GM21619 (cell line): ENCODE results near the gene SLC25A22.
A peak's percentile ranks its signal among the peaks of the same experiment; 100 is the strongest.

Experiments used
- ATAC-seq: cut with Tn5 transposase; IDR thresholded peaks from one replicate; pipeline ENCODE4 v1.9.1; 2021; ENCODE audit not compliant: unreplicated experiment

The SLC25A22 gene

DNA sequence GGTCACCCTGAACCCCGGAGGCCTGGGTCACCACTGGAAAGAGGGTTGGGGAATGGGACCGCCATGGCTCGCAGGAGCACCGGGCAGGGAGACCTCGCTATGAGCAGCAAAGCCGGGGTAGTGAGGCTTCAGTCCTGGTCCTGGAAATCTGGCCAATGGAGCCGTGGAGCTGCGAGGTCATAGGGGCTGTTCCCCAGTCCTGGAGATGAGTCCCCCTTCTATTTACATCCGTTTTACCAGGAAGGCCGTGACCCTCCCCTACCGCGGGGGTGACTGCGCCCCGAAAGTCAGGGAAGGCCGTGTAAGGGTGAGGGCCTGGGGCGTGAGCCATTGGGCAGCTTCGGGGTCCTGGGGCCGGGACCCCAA lies 6.5 kb upstream of the SLC25A22 start:
- no peak for ATAC-seq

DNA sequence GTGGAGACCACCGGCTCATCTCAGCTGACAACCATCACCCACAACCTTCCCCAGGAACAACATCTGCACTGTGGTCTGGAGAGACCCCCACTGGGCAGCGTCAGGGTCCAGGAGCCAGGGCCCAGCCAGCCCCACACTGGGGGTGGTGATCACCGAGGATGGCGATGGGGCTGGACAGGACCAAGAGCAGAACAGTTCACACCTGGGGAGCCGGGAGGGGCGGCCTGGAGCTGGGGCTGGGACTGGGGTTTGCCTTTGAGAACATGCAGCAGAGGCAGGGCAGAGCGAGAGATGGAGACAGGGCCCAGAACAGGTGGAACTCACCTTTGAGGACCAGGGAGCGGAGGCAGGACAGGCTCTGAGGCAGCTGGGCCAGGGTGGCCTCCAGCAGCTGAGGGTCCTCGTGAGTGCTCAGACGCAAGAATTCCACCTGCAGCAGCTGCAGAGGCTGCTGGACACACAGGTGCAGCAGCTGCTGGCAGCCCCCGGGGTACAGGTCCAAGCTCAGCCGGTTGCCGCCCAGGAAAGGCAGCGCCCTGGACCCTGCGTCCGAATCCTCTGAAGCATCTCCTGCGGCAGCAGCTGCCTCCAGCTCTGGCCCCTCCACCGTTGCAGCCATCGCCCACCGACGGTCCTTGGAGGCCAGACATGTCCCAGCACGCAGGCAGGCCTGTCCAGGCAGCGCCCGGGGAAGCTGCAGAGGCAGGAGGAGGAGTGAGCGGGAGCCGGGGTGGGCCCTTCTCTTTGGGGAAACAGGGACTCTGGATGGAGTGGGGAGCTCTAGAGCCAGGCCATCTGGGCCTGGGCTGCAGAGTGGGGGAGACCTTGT lies 5.9 kb upstream of the SLC25A22 start:
- ATAC-seq = no peak

DNA sequence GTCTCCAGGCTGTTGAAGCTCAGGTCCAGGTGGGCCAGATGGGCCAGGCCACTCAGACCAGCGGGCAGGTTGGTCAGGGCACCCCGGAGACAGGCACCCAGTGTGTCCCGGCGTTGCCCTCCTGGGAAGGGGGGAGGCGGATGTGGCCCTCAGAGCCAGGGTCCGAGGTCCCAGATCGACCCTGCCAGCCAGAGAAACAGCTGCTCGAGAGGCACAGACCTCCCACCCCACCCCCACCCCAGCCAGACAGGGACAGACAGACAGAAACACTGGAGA lies 5.3 kb upstream of the SLC25A22 start:
- no peak for ATAC-seq

DNA sequence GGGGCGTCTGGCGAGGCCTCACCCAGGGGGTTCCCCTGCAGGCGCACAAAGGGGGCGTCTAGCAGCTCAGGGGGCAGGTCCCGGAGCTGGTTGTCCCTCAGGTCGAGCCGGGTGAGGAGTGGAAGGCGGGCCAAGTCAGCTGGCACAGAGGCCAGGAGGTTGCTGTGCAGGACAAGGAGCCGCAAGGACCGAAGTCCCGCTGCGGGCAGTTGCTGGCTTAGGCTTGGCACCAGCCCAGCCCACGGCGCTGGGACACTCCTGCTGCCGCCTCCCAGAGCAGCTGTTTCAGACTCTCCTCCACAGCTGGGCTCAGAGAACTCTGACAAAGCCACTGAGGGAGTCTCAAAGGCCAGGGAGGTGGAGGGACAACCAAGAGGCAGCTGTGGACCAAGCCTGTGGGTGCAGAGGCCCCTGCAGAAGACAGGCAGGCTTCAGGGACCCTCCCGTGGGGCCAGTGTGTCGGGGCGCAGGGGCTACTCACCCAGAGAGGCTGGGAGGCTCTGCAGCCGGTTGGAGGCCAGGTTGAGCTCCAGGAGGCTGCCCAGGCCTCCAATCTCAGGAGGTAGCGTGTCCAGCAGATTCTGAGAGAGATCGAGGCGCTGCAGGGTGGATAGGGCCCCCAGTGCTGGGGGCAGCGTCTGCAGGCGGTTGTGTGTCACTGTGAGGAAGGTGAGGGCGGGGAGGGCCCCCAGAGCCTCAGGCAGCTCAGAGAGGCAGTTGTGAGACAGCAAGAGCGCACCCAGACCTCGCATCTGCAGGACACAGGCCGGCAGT lies 4.8 kb upstream of the SLC25A22 start:
- no peak for ATAC-seq

DNA sequence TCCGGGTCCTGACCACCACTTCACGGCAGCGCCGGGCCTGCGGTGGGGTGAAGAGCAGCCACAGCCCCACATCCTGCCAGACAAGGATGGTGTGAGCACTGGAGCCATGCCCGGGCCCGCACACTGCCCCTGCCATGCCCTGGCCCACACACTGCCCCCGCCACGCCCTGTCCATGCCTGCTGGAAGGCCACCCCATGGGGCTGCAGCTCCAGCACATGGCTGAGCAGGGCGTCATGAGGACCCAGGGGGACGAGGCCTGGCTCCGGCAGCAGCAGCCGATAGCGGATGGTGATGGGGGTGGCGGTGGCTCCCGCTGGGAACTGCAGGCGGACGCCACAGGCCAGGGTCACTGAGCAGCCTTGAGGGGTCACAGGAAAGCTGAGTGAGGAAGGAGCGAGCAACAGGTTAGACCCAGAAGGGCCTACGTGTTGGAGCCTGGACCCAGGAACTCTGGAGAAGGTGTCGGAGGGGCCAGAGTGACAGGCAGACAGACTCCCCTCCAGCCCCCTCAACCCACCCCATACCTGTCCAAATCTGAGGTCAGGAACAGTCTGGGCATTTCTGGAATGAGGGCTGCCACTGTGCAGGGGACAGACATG lies 4.0 kb upstream of the SLC25A22 start:
- no peak for ATAC-seq

DNA sequence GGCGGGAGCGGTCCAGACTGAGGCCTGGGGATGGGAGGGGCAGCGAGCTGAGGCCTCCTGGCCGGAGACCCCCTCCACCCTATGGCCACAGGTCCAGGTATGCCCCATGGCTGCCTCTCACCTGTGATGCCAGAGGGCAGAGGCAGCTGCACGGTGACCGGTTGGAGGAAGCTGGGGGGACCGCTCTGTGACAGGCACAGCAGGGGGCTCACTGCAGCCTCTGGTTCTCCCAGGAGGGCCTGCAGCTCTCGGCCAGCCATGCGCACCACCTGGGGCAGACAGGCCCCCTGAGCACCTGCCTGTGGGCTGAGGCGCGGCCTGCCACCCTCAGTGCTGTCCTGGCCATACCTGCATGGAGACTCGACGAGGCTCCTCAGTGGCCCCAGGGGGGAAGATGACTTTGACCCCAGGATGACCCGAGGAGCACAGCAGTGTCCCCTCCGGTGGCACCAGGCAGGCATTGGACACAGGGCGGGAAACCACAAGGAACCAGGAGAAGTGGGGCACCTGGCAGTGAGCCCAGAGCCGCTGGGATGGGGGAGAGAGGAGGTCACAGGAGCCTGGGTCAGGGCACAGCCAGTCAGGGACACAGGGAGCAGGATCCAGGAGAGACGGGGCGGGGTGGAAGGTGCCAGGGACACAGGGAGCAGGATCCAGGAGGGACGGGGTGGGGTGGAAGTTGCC lies 3.2 kb upstream of the SLC25A22 start:
- no peak for ATAC-seq

DNA sequence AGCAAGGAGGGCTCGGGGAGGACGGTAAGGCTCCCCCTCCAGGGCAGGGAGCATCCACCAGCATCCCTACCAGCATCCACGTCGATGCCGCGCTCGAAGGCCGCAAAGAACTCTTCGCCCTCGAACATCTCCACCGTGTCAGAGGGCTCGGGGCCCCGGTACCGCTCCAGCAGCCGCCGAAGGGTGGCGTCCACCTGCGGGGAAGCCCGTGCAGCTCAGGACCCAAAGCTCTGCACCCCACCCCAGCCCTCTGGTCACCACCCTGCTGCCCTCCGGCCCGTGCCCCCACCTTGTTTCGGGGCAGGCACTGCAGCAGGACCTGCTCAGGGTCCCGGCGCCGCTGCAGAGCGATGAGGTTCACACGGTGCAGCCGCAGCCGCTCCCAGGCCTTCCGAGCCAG lies 2.4 kb upstream of the SLC25A22 start:
- no peak for ATAC-seq

DNA sequence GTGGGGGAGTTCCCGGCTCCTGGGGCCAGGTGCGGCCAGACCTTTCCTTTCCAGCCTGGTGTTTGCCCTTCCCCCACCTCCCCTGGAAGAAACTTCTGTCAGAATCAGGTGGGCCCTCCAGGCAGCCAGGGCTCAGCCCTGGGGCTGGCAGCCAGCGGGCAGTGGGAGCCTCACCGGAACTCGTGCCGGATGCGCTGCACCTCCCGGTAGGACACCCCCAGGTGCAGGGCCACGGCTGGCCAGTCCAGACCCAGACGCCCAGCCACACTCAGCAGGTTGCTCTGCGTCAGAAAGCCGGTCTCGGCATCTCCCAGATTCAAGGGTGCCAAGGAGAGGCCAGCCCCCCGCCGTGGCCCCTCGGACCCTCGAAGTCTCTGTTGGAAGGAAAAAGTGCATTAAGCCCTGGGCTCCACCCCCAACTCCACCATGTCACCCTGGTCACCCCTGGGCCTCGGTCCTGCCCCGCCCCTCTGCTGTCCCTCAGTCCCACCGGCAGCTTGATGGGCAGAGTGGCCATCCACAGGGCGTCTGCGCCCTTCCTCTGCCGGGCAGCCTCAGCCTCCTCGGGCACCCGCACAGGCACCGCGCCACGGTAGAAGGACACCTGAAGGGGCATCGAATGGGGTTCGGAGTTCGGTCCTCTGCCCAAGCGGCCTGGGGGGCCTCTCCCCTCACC lies 1.7 kb upstream of the SLC25A22 start:
- ATAC-seq = no peak

DNA sequence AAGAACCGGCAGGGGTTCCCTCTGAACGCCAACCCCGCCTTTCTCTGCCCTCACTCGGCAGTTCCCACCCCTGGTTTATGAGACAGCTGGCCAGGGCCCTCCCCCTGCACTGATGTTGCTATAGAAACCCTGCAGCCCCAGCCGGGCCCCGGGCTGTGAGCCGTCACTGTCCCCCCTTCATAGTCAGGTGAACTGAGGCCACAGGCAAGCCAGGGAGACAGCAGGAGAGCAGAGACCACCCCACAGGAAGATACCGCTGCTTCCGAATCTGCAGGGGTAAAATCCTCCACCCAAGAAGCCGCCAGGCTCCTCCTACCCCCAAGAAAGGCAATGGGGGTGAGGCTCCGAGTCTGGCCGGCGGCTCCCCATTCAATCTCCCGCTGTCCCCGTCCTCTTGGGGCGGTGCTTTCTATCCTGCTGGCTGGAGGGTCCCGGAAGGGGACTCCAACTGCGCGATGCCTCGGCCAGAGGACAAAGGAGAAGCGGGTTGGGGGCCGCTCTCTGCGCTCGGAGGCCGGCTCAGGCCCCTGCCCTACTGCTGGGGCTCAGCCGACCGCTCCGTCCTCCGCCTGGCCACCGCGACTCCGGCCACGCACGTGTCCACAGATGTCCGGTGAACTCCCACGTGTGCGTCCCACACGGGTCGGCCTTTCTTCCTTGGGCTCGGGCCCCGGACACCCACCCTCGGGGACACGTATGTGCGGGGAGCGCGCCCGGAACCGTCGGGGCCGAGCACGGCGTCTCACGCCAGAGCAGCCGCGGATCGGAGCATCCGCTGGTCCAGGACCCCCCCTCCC lies 587 bp downstream of the SLC25A22 start:
- ATAC-seq = peak; percentile 41

DNA sequence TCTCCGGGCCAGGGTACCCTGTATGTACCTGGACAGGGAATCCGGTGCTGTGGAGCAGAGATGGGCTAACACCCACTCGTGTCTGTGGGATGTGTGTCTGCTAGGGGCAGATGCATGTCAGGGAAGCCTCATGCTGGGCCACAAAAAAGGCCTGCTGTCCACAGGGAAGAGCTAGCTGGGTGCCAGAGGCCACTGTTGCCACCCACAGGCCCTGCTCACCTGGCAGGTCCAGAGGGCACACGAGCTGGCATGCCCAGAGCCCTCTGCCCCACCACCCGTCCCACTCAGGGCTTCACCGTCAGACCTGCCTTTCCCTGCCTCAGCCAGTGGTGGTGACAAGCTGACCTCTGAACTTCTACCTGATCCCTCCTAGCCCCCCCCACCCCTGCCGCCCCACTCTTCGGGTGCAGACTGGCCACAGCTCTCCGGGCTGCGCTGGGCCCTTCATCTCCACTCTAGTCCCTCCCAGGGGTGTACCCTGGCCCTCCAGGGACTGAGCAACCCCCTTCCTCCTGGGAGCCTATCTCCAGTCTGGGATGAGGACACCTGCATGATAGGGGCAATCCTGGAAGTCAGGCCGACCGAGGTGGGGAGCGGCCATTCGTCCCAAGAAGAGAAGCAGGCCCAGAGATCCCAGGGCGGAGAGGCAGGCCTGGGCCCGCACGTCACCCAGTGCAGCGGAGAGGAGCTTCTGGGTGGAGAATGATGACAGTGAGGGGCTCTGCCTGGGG lies 1.4 kb downstream of the SLC25A22 start:
- ATAC-seq = no peak

DNA sequence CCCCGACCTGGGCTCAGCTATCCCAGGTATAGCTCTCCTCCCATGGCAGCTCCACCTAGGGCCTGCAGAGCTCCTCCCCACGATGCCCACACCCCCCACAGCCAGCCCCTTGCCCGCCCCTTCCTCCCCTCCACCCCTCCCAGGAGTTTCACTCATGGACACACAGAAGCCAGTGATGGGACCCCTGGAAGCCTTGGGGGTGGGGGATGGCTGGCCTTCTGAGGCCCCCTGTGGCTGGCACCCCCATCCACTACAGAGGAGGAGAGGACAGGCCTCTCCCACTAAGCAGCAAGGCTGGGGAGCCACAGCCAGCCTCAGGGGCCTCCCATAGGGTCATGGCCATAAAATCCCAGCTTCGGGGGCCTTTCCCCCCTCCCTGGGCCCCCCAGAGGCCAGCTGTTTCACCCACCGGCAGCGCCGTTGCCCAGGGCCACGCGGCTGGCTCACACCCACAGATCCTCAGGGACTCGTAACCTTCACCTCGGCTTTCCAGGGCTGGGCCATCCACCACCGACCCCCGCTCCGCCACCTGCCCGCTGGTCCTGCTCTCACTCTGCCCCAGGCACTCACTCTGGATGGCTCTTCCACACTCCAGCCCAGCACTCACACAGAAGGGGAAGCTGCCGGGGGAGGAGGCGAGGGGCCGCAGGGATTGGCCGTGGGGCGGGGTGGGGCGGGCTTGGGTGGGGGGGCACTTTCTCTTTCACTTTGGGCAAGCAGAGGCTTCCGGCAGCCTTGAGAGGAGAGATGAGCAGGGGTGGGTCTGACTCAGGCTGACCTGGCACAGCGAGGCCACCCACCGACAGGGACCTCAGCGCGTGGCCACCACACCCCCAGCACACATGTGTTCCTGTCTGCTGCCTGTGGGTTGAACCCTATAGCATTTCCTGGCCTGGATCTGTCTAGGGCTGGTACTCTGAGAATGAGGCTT lies 2.2 kb downstream of the SLC25A22 start:
- peak; percentile 16 for ATAC-seq

DNA sequence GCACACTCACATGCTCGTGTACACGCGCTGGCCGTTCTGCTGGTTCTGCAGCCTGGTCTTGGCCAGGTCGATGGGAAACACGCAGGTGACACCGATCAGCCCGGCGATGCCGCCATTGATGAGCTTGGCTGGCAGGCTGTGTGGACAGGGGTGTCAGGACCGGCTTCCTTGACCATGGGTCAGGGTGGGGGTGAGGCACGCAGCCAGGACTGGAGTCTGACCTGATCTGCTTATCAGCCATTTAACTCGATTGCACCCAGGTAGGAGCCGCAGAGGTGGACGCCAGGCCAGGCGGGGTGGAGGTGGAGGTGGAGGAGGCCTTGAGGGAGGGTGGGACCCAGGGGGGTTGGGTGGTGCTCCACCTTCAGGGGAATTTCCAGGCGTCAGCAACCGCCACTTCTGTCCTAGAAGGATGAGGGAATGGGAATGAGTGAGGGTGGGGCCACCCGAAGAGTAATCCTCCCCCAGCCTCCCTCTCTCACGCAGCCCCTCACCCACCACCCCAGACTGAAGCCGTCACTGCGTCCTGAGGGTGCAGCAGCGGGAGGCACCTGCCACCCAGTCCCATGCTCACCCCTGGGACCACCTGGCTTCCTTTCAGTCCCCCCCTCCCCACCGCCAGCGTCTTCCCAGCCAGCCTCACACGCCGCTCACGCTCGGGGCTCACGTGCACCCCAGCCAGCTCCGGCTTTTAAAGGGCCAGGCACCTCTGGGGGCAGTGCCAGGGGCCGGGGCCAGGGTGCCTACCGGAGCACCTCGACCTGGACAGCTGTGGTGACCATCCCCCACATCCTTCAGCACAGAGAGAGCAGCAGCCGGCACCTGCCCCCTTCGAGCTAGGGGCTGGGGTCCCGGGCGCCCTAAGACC lies 3.1 kb downstream of the SLC25A22 start:
- no peak for ATAC-seq

DNA sequence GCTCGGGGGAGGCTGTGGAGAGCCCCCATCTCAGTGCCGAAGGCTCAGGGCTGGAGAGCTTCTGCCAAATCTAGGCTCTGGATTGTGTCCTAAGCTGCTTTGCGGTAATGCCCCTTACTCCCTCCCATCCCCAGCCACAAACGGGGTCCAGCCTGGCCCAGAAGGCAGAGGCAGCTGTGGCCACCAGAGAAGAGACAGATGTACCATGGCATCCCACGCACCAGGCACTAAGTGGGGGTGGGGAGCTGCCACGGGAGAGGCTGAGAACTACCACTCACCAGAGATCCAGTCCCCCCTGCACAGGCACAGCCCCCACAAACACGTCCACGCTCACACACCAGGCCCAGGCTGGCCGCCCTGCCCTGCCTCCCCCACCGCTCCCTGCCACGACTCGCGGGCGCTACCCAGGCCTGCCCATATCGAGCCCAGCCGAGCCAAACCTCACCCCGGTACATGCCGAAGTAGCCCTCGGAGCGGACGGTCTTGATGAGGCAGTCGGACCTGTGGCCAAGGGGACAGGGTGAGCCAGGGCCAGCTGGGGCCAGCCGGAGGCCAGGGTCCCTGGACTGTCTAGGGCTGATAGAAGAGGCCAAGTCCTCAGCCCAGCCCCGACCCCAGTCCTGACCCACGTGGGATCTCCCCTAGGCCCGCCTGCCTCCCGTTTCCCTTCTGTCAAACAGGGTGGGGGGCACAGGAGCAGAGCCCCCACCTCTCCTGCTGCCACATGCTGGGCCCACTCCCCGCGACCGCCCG lies 3.9 kb downstream of the SLC25A22 start:
- no peak for ATAC-seq

DNA sequence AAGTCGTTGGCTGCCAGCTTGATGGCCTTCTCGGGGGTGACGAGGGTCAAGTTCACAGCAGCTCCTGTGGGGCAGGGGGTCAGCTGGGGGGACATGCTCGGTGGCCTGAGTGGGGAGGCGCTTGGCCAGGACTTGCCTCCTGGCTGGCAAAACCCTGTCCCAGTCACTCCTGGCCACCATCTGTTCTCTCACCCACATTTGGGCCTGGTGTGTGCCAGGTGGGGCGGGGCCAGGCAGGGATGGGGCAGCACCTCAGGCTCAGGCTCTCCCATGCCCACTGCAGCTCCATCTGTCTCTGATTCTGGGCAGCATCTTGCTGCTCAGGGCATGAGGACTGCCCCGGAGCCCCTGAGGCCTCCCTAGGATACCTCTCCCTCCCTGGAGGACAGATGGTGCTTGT lies 4.5 kb downstream of the SLC25A22 start:
- no peak for ATAC-seq

DNA sequence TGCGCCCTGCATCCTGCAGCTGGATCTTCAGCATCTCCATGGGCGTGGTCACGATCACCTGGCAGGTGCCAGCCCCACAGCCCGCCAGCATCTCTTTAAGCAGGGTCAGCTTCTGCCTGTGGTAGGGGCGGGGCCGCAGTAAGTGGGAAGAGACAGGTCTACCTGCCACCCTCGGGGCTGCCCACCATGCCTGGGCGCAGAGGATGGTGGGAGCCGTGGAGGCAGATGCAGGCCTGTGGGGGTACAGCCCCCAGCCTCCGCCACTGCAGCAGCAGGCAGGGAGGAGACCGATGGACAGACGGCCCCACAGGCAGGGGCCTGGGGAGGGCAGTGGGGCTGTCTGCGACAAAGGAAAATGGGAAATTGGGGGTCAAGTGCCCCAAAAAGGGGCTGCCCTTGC lies 5.2 kb downstream of the SLC25A22 start:
- ATAC-seq = no peak

DNA sequence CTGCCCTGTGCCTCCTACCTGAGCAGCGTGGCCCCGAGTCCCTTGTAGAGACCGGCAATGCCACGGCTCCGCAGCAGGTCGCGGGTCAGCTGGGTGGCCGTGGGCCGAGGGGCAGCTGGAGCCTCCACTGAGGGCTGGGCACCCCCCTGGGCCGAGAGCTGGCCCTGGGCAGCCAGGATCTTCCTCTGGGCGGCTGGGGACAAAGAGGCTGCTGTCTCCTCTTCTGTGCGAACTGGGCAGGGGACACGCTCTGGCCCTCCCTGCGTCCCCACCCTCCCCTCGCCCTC lies 5.6 kb downstream of the SLC25A22 start:
- no peak for ATAC-seq
